Hippocampal formation (tissue), 2 donors: ENCODE results near the gene LRPPRC.
"Not testable (repeated sequence)": the region's sequence is repeated elsewhere in the genome, so short reads cannot be mapped to it uniquely, and the experiment has no call there.

Source experiments
- DNase-seq, 2 donors: peaks; one replicate each; lab custom pipeline; 2025; lab: John Stamatoyannopoulos, UW

LRPPRC gene

GRCh38 chr2:43995733-43996533 lies at the start of gene LRPPRC:
Gene LRPPRC (minus strand): TSS chr2:43995989. CDS start chr2:43995947, 42 bp downstream.
- peak; percentile 87 to 95 for DNase-seq

GRCh38 chr2:44045061-44045460 lies 49.3 kb upstream of the LRPPRC start:
- no peak for DNase-seq

- DNase-seq = peak; percentile 76 to 87
These were observed 48.5 kb upstream of the LRPPRC start for GRCh38 chr2:44044281-44044720.

GRCh38 chr2:44040365-44040764 lies 44.6 kb upstream of the LRPPRC start:
- DNase-seq = no peak

GRCh38 chr2:44038277-44038676 lies 42.5 kb upstream of the LRPPRC start:
- DNase-seq = no peak

- DNase-seq = no peak
These were observed 41.4 kb upstream of the LRPPRC start for GRCh38 chr2:44037221-44037620.

- no peak for DNase-seq
These were observed 38.2 kb upstream of the LRPPRC start for GRCh38 chr2:44033947-44034346.

GRCh38 chr2:44027076-44027475 lies 31.3 kb upstream of the LRPPRC start:
- DNase-seq = not testable (repeated sequence)

GRCh38 chr2:44016282-44016681 lies 20.5 kb upstream of the LRPPRC start:
- DNase-seq = no peak

GRCh38 chr2:44015239-44015638 lies 19.4 kb upstream of the LRPPRC start:
- no peak for DNase-seq

GRCh38 chr2:44013205-44013604 lies 17.4 kb upstream of the LRPPRC start:
- not testable (repeated sequence) for DNase-seq

- no peak for DNase-seq
These were observed 14.5 kb upstream of the LRPPRC start for GRCh38 chr2:44010266-44010665.

- no peak for DNase-seq
These were observed 13.4 kb upstream of the LRPPRC start for GRCh38 chr2:44009136-44009735.

GRCh38 chr2:44005846-44006245 lies 10.1 kb upstream of the LRPPRC start:
- DNase-seq = no peak

GRCh38 chr2:44004735-44005602 lies 9.2 kb upstream of the LRPPRC start:
- DNase-seq = no peak

- DNase-seq = no peak
These were observed 5.9 kb upstream of the LRPPRC start for GRCh38 chr2:44001716-44002115.

GRCh38 chr2:43998263-43998662 lies 2.5 kb upstream of the LRPPRC start:
- no peak for DNase-seq

- DNase-seq = no peak
These were observed 2.4 kb downstream of the LRPPRC start for GRCh38 chr2:43993437-43993836.

GRCh38 chr2:43989545-43989944 lies 6.2 kb downstream of the LRPPRC start:
- DNase-seq = no peak

GRCh38 chr2:43986600-43986999 lies 9.2 kb downstream of the LRPPRC start:
- DNase-seq = no peak

GRCh38 chr2:43985359-43985758 lies 10.4 kb downstream of the LRPPRC start:
- no peak for DNase-seq

GRCh38 chr2:43984533-43984932 lies 11.3 kb downstream of the LRPPRC start:
- no peak for DNase-seq
